ENCODE measurements around the gene USP13.

DNA sequence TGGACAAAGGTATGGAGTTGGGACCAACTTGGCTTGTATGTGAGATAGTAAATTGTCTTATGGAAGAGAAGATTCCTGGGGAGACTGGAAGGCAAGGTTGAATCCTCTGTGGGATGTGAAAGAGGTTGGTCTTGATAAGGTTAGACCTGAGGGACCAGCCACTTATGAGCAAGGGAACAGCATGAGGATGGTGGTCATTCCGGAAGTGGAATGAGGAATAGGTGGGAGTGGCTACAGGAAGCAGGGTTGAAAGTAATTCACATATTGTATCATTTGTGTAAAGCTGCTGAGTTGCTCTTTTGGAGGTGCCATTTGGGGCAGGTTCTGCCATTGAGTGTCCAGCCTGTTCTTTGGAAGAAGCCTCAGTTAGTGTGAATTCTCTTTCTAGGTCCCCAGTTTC, 13.2 kb downstream of the USP13 start:
- TF ChIP-seq, protein P1, sequence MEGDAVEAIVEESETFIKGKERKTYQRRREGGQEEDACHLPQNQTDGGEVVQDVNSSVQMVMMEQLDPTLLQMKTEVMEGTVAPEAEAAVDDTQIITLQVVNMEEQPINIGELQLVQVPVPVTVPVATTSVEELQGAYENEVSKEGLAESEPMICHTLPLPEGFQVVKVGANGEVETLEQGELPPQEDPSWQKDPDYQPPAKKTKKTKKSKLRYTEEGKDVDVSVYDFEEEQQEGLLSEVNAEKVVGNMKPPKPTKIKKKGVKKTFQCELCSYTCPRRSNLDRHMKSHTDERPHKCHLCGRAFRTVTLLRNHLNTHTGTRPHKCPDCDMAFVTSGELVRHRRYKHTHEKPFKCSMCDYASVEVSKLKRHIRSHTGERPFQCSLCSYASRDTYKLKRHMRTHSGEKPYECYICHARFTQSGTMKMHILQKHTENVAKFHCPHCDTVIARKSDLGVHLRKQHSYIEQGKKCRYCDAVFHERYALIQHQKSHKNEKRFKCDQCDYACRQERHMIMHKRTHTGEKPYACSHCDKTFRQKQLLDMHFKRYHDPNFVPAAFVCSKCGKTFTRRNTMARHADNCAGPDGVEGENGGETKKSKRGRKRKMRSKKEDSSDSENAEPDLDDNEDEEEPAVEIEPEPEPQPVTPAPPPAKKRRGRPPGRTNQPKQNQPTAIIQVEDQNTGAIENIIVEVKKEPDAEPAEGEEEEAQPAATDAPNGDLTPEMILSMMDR (IDR thresholded peaks at IDR 0.05), result no peak
- TF ChIP-seq POLR2A (IDR thresholded peaks at IDR 0.05), result no peak
